ENCODE measurements around the gene SRR.

- no peak for TF ChIP-seq CTCF (conservative IDR thresholded peaks at IDR 0.05; ENCODE audit: low read depth, low read length)
- TF ChIP-seq EZH2 (IDR thresholded peaks at IDR 0.05; ENCODE audit: borderline replicate concordance, low read depth, low read length, poor library complexity, severe bottlenecking), result no peak
Observed at GRCh38 chr17:2373179-2373578, 69.4 kb downstream of the SRR start.

Data from A673 (cell line).